ENCODE results near the gene FOXO6. TPM values are rescaled to one million over a fixed set of nuclear protein-coding genes. Genes with fewer than 3 reads are reported as not detected.
A peak's percentile ranks its signal among the peaks of the same experiment; 100 is the strongest.

FOXO6 gene
- total RNA-seq, 1 donor from 2014 or later: 2.1 TPM

GRCh38 chr1:41417746-41418145 lies 56.5 kb downstream of the FOXO6 start:
- DNase-seq: no peak

GRCh38 chr1:41418857-41419583 lies 57.8 kb downstream of the FOXO6 start:
- no peak for TF ChIP-seq CTCF (IDR thresholded peaks at IDR 0.05; ENCODE audit: borderline replicate concordance)
- Histone ChIP-seq H3K27me3 (ENCODE audit: low read depth) (peaks cover 4% of the 10 kb centered on the region), H3K4me1 (peaks cover 16% of the 10 kb centered on the region), H3K4me3 (no peak overlapping the region), H3K27ac (replicated peaks) (peak overlapping the region; percentile 78), H3K9me3 (replicated peaks) (no peaks in the 10 kb centered on the region), H3K36me3 (no peaks in the 10 kb centered on the region)
- intact Hi-C loops (cut with micrococcal nuclease): loop anchor here (5.0 kb wide), 2 partner anchors 97 to 152 kb away; no protein-coding TSS in a partner anchor
- peak; percentile 83 for DNase-seq

More at GRCh38 chr1:41417746-41418145, 56.5 kb downstream of the FOXO6 start:
- no peak for TF ChIP-seq CTCF (IDR thresholded peaks at IDR 0.05; ENCODE audit: borderline replicate concordance)
- peaks cover 4% of the 10 kb centered on the region for H3K27me3 ChIP-seq (ENCODE audit: low read depth)
- no peaks in the 10 kb centered on the region for H3K9me3 ChIP-seq (replicated peaks)
- no peak overlapping the region for H3K4me3 ChIP-seq
- no peaks in the 10 kb centered on the region for H3K36me3 ChIP-seq
- H3K27ac ChIP-seq (replicated peaks): no peak overlapping the region
- intact Hi-C loops (cut with micrococcal nuclease): loop anchor here (5.0 kb wide), 2 partner anchors 95 to 150 kb away; no protein-coding TSS in a partner anchor
- peaks cover 19% of the 10 kb centered on the region for H3K4me1 ChIP-seq

GRCh38 chr1:41419584-41420295 lies 58.5 kb downstream of the FOXO6 start:
- no peak overlapping the region for H3K4me3 ChIP-seq
- H3K27ac ChIP-seq (replicated peaks): peak overlapping the region; percentile 78
- TF ChIP-seq CTCF (IDR thresholded peaks at IDR 0.05; ENCODE audit: borderline replicate concordance): no peak
- H3K36me3 ChIP-seq: no peaks in the 10 kb centered on the region
- intact Hi-C loops (cut with micrococcal nuclease): loop anchor here (5.0 kb wide), 2 partner anchors 97 to 152 kb away; no protein-coding TSS in a partner anchor
- H3K27me3 ChIP-seq (ENCODE audit: low read depth): peaks cover 4% of the 10 kb centered on the region
- peaks cover 16% of the 10 kb centered on the region for H3K4me1 ChIP-seq
- no peak for DNase-seq
- H3K9me3 ChIP-seq (replicated peaks): no peaks in the 10 kb centered on the region

- Histone ChIP-seq H3K27me3 (ENCODE audit: low read depth) (peaks cover 4% of the 10 kb centered on the region), H3K4me1 (peaks cover 16% of the 10 kb centered on the region), H3K27ac (replicated peaks) (no peak overlapping the region), H3K9me3 (replicated peaks) (no peaks in the 10 kb centered on the region), H3K4me3 (no peak overlapping the region), H3K36me3 (no peaks in the 10 kb centered on the region)
- intact Hi-C loops (cut with micrococcal nuclease): no loop called here
- no peak for TF ChIP-seq CTCF (IDR thresholded peaks at IDR 0.05; ENCODE audit: borderline replicate concordance)
- DNase-seq: no peak
Measured at GRCh38 chr1:41420351-41420750, 59.1 kb downstream of the FOXO6 start.

GRCh38 chr1:41420860-41421259 lies 59.6 kb downstream of the FOXO6 start:
- TF ChIP-seq CTCF (IDR thresholded peaks at IDR 0.05; ENCODE audit: borderline replicate concordance): no peak
- Histone ChIP-seq H3K4me3 (no peak overlapping the region), H3K27ac (replicated peaks) (no peak overlapping the region), H3K36me3 (no peaks in the 10 kb centered on the region), H3K27me3 (ENCODE audit: low read depth) (peaks cover 4% of the 10 kb centered on the region), H3K9me3 (replicated peaks) (no peaks in the 10 kb centered on the region), H3K4me1 (peaks cover 16% of the 10 kb centered on the region)
- no peak for DNase-seq
- intact Hi-C loops (cut with micrococcal nuclease): no loop called here
